HG02943 (cell line): ENCODE results near the gene GNAZ.

Experiments used
- ATAC-seq: cut with Tn5 transposase; IDR thresholded peaks from one replicate; pipeline ENCODE4 v1.9.1; 2021; ENCODE audit warnings: mild to moderate bottlenecking, low read depth, moderate library complexity; ENCODE audit not compliant: unreplicated experiment

GNAZ gene

DNA sequence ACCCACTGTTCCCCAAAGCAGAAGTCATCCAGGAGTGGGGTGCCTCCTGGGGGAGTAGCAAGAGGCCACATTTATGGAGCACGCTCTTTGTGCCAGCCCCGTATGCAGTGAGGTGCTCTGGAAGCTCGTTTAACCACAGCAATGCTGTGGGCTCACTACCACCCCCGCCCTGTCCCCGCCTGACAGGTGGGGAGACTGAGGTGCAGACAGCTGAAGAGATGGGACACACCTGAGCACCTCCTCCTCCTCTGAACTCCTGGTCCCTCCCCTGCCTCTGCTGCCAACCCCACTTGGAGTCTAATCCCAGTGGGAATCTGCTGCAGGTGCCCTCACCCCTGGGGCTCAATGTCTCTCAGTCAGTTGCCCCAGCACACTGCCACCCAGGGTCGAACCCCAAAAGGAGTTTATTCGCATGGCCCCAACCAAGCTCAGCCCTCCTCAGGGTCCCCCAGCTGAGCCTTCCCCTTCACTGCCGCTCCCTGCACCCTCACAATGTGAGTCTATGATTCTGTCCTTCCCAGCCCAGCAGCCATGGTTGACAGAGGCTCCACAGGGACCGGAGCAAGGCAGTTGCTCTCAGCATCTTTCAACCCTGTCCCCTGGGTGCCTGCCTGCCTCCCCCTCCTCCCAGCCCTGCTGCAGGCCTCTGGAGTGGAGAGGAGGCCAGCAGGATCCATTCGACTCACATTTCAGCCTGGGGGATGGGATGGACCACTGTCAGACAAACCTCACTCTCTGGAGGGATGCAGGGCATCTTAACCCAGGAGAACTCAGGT is 96.7 kb downstream of the GNAZ start:
- ATAC-seq = no peak

DNA sequence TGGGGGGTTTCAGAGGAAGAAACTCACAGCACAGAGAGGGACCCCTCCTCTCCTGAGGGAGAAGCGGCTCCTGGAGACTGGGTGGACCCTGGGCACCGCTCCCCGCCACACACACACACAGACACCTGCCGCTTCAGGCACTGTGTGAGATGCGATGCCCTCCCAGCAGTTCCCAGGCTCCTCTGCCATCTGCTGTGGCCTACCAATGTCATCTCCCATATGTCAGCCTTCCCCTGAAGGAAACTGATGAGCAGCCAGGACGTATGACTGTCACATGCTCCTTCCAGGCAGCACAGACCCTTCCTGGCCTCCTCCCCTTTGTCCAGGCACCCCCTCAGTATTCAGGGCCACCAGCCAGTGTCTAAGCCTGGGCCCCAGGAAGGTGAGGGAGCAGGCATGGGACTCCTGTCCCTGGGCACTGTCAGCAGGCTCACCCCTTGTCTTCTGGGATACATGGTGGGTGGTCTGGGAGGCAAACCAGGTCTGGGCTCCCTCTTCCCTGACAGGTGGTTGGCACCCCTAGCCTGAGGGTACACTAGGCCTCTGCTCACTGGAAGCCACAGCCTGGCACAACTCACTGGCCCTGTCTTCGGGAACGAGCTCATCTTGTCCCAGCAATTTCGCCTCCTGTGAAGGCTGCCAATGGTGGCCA is 98.2 kb downstream of the GNAZ start:
- ATAC-seq = no peak

DNA sequence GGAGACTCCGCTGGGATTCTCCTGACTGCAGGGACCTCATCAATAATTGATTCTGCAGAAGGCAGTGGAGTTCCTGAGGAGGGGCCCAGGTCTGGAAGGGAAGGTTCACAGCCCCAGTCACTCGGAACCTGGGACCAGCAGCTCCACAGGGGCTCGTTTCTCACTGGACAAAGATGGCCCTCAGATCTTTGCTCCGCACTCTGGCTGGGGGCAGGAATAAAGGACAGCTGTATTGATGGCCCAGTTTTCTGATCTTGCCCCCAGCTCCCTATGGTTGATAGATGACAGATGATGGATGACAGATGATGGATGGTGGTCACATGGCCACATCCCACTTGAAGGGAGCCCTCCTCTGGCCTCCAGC is 98.7 kb downstream of the GNAZ start:
- ATAC-seq = no peak
